GM12878 (cell line): ENCODE data around the gene GRPEL2. TPM values are rescaled to one million over a fixed set of nuclear protein-coding genes. Genes with fewer than 3 reads are reported as not detected.

Source experiments
- ATAC-seq: fragments of 200-7000 bp; cut with Tn5 transposase; 3 replicates; pipeline ENCODE4 v1.9.1; 2020; ENCODE audit warnings: mild to moderate bottlenecking, moderate library complexity
- BruUV-seq: library from RNA; stranded (reverse); fragments of 400-500 nt; replicated peaks from 2 replicates; lab custom pipeline; 2021; lab: Mats Ljungman, UMichigan
- CTCF ChIA-PET: fragments of 300-600 bp; sonication (Branson Sonifier 250); formaldehyde crosslinking; extraction: SDS; loops from one replicate; lab custom pipeline; 2021; ENCODE audit warnings: inconsistent platforms; lab: Yijun Ruan, JAX
- POLR2A ChIA-PET: fragments of 350-600 bp; formaldehyde crosslinking; extraction: SDS; loops from one replicate; lab custom pipeline; 2021; ENCODE audit warnings: inconsistent platforms; lab: Charles Lee
- RAD21 ChIA-PET: fragments of 300-600 bp; sonication (Branson Sonifier 250); formaldehyde crosslinking; loops from one replicate; lab custom pipeline; 2023; ENCODE audit warnings: antibody characterized with exemption; ENCODE audit not compliant: unreplicated experiment; lab: Charles Lee
- SMC1A ChIA-PET: fragments of 300-600 bp; sonication (Branson Sonifier 250); formaldehyde crosslinking; loops from one replicate; lab custom pipeline; 2023; ENCODE audit not compliant: unreplicated experiment, uncharacterized antibody; lab: Charles Lee
- DNase-seq: peaks from one replicate; pipeline ENCODE4 v3.0.0-alpha.2; 2011; ENCODE audit warnings: low read depth, low spot score
- FAIRE-seq: peaks from 3 replicates; lab custom pipeline; 2011; peaks lifted over from hg19 to GRCh38; lab: Jason Lieb, UNC
- H2AFZ ChIP-seq: 2 replicates; pipeline ENCODE4 v1.6.0; 2011; ENCODE audit warnings: low read depth, low read length, control low read depth; ENCODE audit not compliant: control insufficient read depth
- H3K27ac ChIP-seq: 2 replicates; pipeline ENCODE4 v1.5.1; 2011; ENCODE audit warnings: control low read depth; ENCODE audit not compliant: control insufficient read depth, insufficient read depth
- H3K27me3 ChIP-seq, 2 experiments: replicated peaks in 1 of 2; 2 replicates each; pipeline versions ENCODE4 v1.6.0 to v1.6.1; 2011; ENCODE audit warnings: low read length in 1 of 2; ENCODE audit not compliant: control insufficient read depth in 2 of 2, insufficient read depth in 2 of 2
- H3K36me3 ChIP-seq, 2 experiments: 2 replicates each; pipeline ENCODE4 v1.5.1; 2011; ENCODE audit warnings: low read length in 1 of 2; ENCODE audit not compliant: control insufficient read depth in 2 of 2, insufficient read depth in 2 of 2
- H3K4me1 ChIP-seq: 2 replicates; pipeline ENCODE4 v1.6.1; 2011; ENCODE audit warnings: mild to moderate bottlenecking, low read length, moderate library complexity, mixed read lengths; ENCODE audit not compliant: control insufficient read depth, insufficient read depth
- H3K4me2 ChIP-seq: 2 replicates; pipeline ENCODE4 v1.6.0; 2011; ENCODE audit warnings: control low read depth; ENCODE audit not compliant: control insufficient read depth, insufficient read depth
- H3K4me3 ChIP-seq: fragments of 200-600 bp; sonication (generic); 2 replicates; pipeline ENCODE4 v1.5.1; 2016
- H3K79me2 ChIP-seq: 2 replicates; pipeline ENCODE4 v1.6.0; 2011; ENCODE audit warnings: low read length; ENCODE audit not compliant: control insufficient read depth, insufficient read depth
- H3K9ac ChIP-seq: 2 replicates; pipeline ENCODE4 v1.8.0; 2011; ENCODE audit warnings: low read length, control low read depth, mixed read lengths; ENCODE audit not compliant: control insufficient read depth, insufficient read depth
- H3K9me3 ChIP-seq: replicated peaks from 3 replicates; pipeline ENCODE4 v1.5.1; 2011; ENCODE audit warnings: mild to moderate bottlenecking, low read length; ENCODE audit not compliant: control insufficient read depth, insufficient read depth
- H4K20me1 ChIP-seq: 2 replicates; pipeline ENCODE4 v1.6.0; 2011; ENCODE audit not compliant: control insufficient read depth, insufficient read depth
- BCLAF1 ChIP-seq: fragments of 450-650 bp; IDR thresholded peaks from 2 replicates; pipeline ENCODE4 v1.6.1; 2017; ENCODE audit warnings: antibody characterized with exemption, mild to moderate bottlenecking, moderate library complexity
- BMI1 ChIP-seq: fragments of 450-650 bp; IDR thresholded peaks from 2 replicates; pipeline ENCODE4 v1.6.1; 2016; ENCODE audit warnings: mild to moderate bottlenecking, moderate library complexity, borderline replicate concordance
- E4F1 ChIP-seq: fragments of 450-650 bp; IDR thresholded peaks from 2 replicates; pipeline ENCODE4 v1.6.1; 2018; ENCODE audit warnings: borderline replicate concordance, mild to moderate bottlenecking; ENCODE audit not compliant: partially characterized antibody
- FOS ChIP-seq: IDR thresholded peaks from 3 replicates; pipeline ENCODE4 v1.6.1; 2011; ENCODE audit warnings: borderline replicate concordance; ENCODE audit not compliant: insufficient read length; ENCODE audit errors: extremely low read depth
- IRF5 ChIP-seq: fragments of 450-650 bp; IDR thresholded peaks from 2 replicates; pipeline ENCODE4 v1.6.1; 2017; ENCODE audit warnings: borderline replicate concordance
- PAX5 ChIP-seq: IDR thresholded peaks from 2 replicates; pipeline ENCODE4 v1.6.1; 2011; ENCODE audit warnings: low read depth, low read length, borderline replicate concordance
- SIN3A ChIP-seq: IDR thresholded peaks from 2 replicates; pipeline ENCODE4 v1.6.1; 2012; ENCODE audit warnings: low read depth, low read length, improper control_type of control experiment
- SMAD5 ChIP-seq: IDR thresholded peaks from 2 replicates; pipeline ENCODE4 v1.6.1; 2016; ENCODE audit warnings: antibody characterized with exemption, low read depth
- SP1 ChIP-seq: IDR thresholded peaks from one replicate; pipeline ENCODE4 v1.6.1; 2011; ENCODE audit warnings: low read depth, low read length
- SREBF2 ChIP-seq: IDR thresholded peaks from 2 replicates; pipeline ENCODE4 v1.6.1; 2012; ENCODE audit warnings: mild to moderate bottlenecking, low read length
- ZSCAN29 ChIP-seq: fragments of 450-650 bp; IDR thresholded peaks from 2 replicates; pipeline ENCODE4 v1.6.1; 2017; ENCODE audit warnings: mild to moderate bottlenecking, moderate library complexity
- WGBS: methylation state at CpG from one replicate; pipeline ENCODE4 v1.1.6; 2016; ENCODE audit warnings: low lambda C conversion rate; ENCODE audit not compliant: insufficient replicate concordance, insufficient coverage; ENCODE audit errors: missing lambda C conversion rate; 5-methylcytosine and 5-hydroxymethylcytosine counted together
- in situ Hi-C: fragments of 300-500 bp; cut with MboI; formaldehyde crosslinking; loops from 9 replicates; pipeline ENCODE4 v1.14.3; 2018; ENCODE audit warnings: mixed read lengths
- intact Hi-C: fragments of 100-400 bp; cut with micrococcal nuclease; formaldehyde crosslinking; loops from one replicate; pipeline ENCODE4 v1.14.2; 2022; ENCODE audit not compliant: unreplicated experiment
- polyA plus RNA-seq, 11 experiments: library from polyadenylated mRNA; depleted of rRNA in 4 of 11; unstranded in 6 of 11; stranded (reverse) in 5 of 11; fragments of >200 nt; fragmentation: Nextera tagmentation in 4 of 11; fragmentation: Illumina TruSeq in 1 of 11; extraction: Ambion mirVana in 4 of 11; extraction: Trizol in 1 of 11; gene quantifications; 1 replicate in 1 of 11; 2 replicates in 10 of 11; pipeline versions ENCODE4 v1.2.1 to v1.2.3, GENCODE V29; 2011 to 2016; ENCODE audit warnings: inconsistent platforms in 2 of 11, missing spikeins in 2 of 11, low read depth in 1 of 11
- total RNA-seq, 4 experiments: library from RNA; depleted of rRNA in 3 of 4; stranded (reverse); fragments of >200 nt in 3 of 4; fragmentation: Illumina TruSeq in 1 of 4; extraction: Trizol in 1 of 4; gene quantifications; 2 replicates each; pipeline versions ENCODE4 v1.2.1 to v1.2.3, GENCODE V29; 2013 to 2021

The GRPEL2 gene
- total and polyA plus RNA-seq, 10 of the 15 experiments (the other 5 are each of a cell fraction or from before 2014, with no cell fraction given) = 4.4 to 20.2 (median 14.1) TPM

GRCh38 chr5:149376104-149376503, 30.8 kb downstream of the GRPEL2 start (continued):
- no peak for TF ChIP-seq E4F1
- no peak for TF ChIP-seq SMAD5
- TF ChIP-seq BMI1 = no peak

GRCh38 chr5:149376711-149377447, 31.6 kb downstream of the GRPEL2 start:
- FAIRE-seq = no peak
- Histone ChIP-seq H3K9me3 (no peaks in the 10 kb centered on the region), H3K36me3 (no peaks in the 10 kb centered on the region), H2AFZ (no peak overlapping the region), H3K4me3 (no peak overlapping the region), H3K27ac (no peak overlapping the region), H4K20me1 (no peaks in the 10 kb centered on the region), H3K27me3 (peaks cover 0 to 2% of the 10 kb centered on the region in 2 experiments; a peak in 2 of 4 replicates), H3K4me1 (no peaks in the 10 kb centered on the region), H3K9ac (no peak overlapping the region), H3K4me2 (no peak overlapping the region), H3K79me2 (no peaks in the 10 kb centered on the region)
- ATAC-seq = no peak
- ChIA-PET SMC1A (interaction anchor here (0.6 to 0.9 kb wide), 2 partner anchors 68 to 496 kb away, joined by 3 read pairs; no protein-coding TSS in a partner anchor), CTCF (interaction anchor here (1.0 to 6.6 kb wide), 4 partner anchors 9 to 188 kb away, joined by 4 to 90 read pairs (median 6); no protein-coding TSS in a partner anchor), POLR2A (no interaction called here), RAD21 (no interaction called here)
- no peak for DNase-seq
- intact Hi-C loops (no loop called here), in situ Hi-C loops (no loop called here)
- no peak for TF ChIP-seq PAX5
- no peak for TF ChIP-seq FOS
- TF ChIP-seq IRF5 = no peak
- no peak for TF ChIP-seq SREBF2
- no peak for TF ChIP-seq BCLAF1
- TF ChIP-seq SP1 = no peak
- no peak for TF ChIP-seq ZSCAN29
- TF ChIP-seq SIN3A = no peak
- BruUV-seq = no TSS peak
- WGBS = 34% methylated on average over 7 of the region's 7 CpGs
